ENCODE measurements around the gene ZNF697.
"Not testable (repeated sequence)": the region's sequence is repeated elsewhere in the genome, so short reads cannot be mapped to it uniquely, and the experiment has no call there.

The ZNF697 gene

GRCh38 chr1:119605686-119606085, 42.4 kb downstream of the ZNF697 start:
- Histone ChIP-seq H3K36me3 (ENCODE audit: control insufficient read depth, insufficient read depth, low read length) (no peaks in the 10 kb centered on the region), H3K9ac (ENCODE audit: low read depth, low read length) (no peak overlapping the region)

GRCh38 chr1:119605080-119605479, 43.0 kb downstream of the ZNF697 start:
- not testable (repeated sequence) for H3K36me3 ChIP-seq (ENCODE audit: control insufficient read depth, insufficient read depth, low read length); H3K9ac ChIP-seq (ENCODE audit: low read depth, low read length); H3K4me1 ChIP-seq (ENCODE audit: control insufficient read depth, insufficient read depth, low read length)

More at GRCh38 chr1:119605686-119606085, 42.4 kb downstream of the ZNF697 start:
- H3K4me3 ChIP-seq (ENCODE audit: low read depth, low read length) = no peak overlapping the region
- H3K9me3 ChIP-seq (ENCODE audit: control insufficient read depth, insufficient read depth, low read length) = no peaks in the 10 kb centered on the region
- no peaks in the 10 kb centered on the region for H3K27me3 ChIP-seq (ENCODE audit: control insufficient read depth, insufficient read depth, low read length)
- H3K4me1 ChIP-seq (ENCODE audit: control insufficient read depth, insufficient read depth, low read length) = no peaks in the 10 kb centered on the region

GRCh38 chr1:119603695-119604094, 44.4 kb downstream of the ZNF697 start:
- no peaks in the 10 kb centered on the region for H3K4me1 ChIP-seq (ENCODE audit: control insufficient read depth, insufficient read depth, low read length)
- no peak overlapping the region for H3K9ac ChIP-seq (ENCODE audit: low read depth, low read length)
- H3K4me3 ChIP-seq (ENCODE audit: low read depth, low read length) = no peak overlapping the region
- no peaks in the 10 kb centered on the region for H3K9me3 ChIP-seq (ENCODE audit: control insufficient read depth, insufficient read depth, low read length)
- no peaks in the 10 kb centered on the region for H3K27me3 ChIP-seq (ENCODE audit: control insufficient read depth, insufficient read depth, low read length)
- H3K36me3 ChIP-seq (ENCODE audit: control insufficient read depth, insufficient read depth, low read length) = no peaks in the 10 kb centered on the region

More at GRCh38 chr1:119605080-119605479, 43.0 kb downstream of the ZNF697 start:
- H3K9me3 ChIP-seq (ENCODE audit: control insufficient read depth, insufficient read depth, low read length); H3K4me3 ChIP-seq (ENCODE audit: low read depth, low read length); H3K27me3 ChIP-seq (ENCODE audit: control insufficient read depth, insufficient read depth, low read length): not testable (repeated sequence)

GRCh38 chr1:119603241-119603640, 44.8 kb downstream of the ZNF697 start:
- not testable (repeated sequence) for H3K4me3 ChIP-seq (ENCODE audit: low read depth, low read length); H3K36me3 ChIP-seq (ENCODE audit: control insufficient read depth, insufficient read depth, low read length); H3K9me3 ChIP-seq (ENCODE audit: control insufficient read depth, insufficient read depth, low read length); H3K27me3 ChIP-seq (ENCODE audit: control insufficient read depth, insufficient read depth, low read length); H3K4me1 ChIP-seq (ENCODE audit: control insufficient read depth, insufficient read depth, low read length); H3K9ac ChIP-seq (ENCODE audit: low read depth, low read length)

GRCh38 chr1:119602789-119603188, 45.3 kb downstream of the ZNF697 start:
- not testable (repeated sequence) for H3K27me3 ChIP-seq (ENCODE audit: control insufficient read depth, insufficient read depth, low read length); H3K4me3 ChIP-seq (ENCODE audit: low read depth, low read length); H3K9me3 ChIP-seq (ENCODE audit: control insufficient read depth, insufficient read depth, low read length); H3K4me1 ChIP-seq (ENCODE audit: control insufficient read depth, insufficient read depth, low read length); H3K36me3 ChIP-seq (ENCODE audit: control insufficient read depth, insufficient read depth, low read length); H3K9ac ChIP-seq (ENCODE audit: low read depth, low read length)

GRCh38 chr1:119602169-119602568, 45.9 kb downstream of the ZNF697 start:
- Histone ChIP-seq H3K9me3 (ENCODE audit: control insufficient read depth, insufficient read depth, low read length) (no peaks in the 10 kb centered on the region), H3K9ac (ENCODE audit: low read depth, low read length) (no peak overlapping the region), H3K4me1 (ENCODE audit: control insufficient read depth, insufficient read depth, low read length) (no peaks in the 10 kb centered on the region), H3K27me3 (ENCODE audit: control insufficient read depth, insufficient read depth, low read length) (no peaks in the 10 kb centered on the region), H3K36me3 (ENCODE audit: control insufficient read depth, insufficient read depth, low read length) (no peaks in the 10 kb centered on the region), H3K4me3 (ENCODE audit: low read depth, low read length) (no peak overlapping the region)

GRCh38 chr1:119600976-119601375, 47.1 kb downstream of the ZNF697 start:
- H3K27me3 ChIP-seq (ENCODE audit: control insufficient read depth, insufficient read depth, low read length) = no peaks in the 10 kb centered on the region
- no peaks in the 10 kb centered on the region for H3K36me3 ChIP-seq (ENCODE audit: control insufficient read depth, insufficient read depth, low read length)
- no peaks in the 10 kb centered on the region for H3K4me1 ChIP-seq (ENCODE audit: control insufficient read depth, insufficient read depth, low read length)
- H3K9ac ChIP-seq (ENCODE audit: low read depth, low read length) = no peak overlapping the region
- H3K9me3 ChIP-seq (ENCODE audit: control insufficient read depth, insufficient read depth, low read length) = no peaks in the 10 kb centered on the region
- H3K4me3 ChIP-seq (ENCODE audit: low read depth, low read length) = no peak overlapping the region

- Histone ChIP-seq H3K9ac (ENCODE audit: low read depth, low read length) (no peak overlapping the region), H3K4me1 (ENCODE audit: control insufficient read depth, insufficient read depth, low read length) (no peaks in the 10 kb centered on the region), H3K4me3 (ENCODE audit: low read depth, low read length) (no peak overlapping the region), H3K36me3 (ENCODE audit: control insufficient read depth, insufficient read depth, low read length) (no peaks in the 10 kb centered on the region), H3K27me3 (ENCODE audit: control insufficient read depth, insufficient read depth, low read length) (no peaks in the 10 kb centered on the region), H3K9me3 (ENCODE audit: control insufficient read depth, insufficient read depth, low read length) (no peaks in the 10 kb centered on the region)
Measured at GRCh38 chr1:119600561-119600960, 47.5 kb downstream of the ZNF697 start.

- no peaks in the 10 kb centered on the region for H3K9me3 ChIP-seq (ENCODE audit: control insufficient read depth, insufficient read depth, low read length)
- H3K4me3 ChIP-seq (ENCODE audit: low read depth, low read length) = no peak overlapping the region
- no peaks in the 10 kb centered on the region for H3K36me3 ChIP-seq (ENCODE audit: control insufficient read depth, insufficient read depth, low read length)
- no peaks in the 10 kb centered on the region for H3K4me1 ChIP-seq (ENCODE audit: control insufficient read depth, insufficient read depth, low read length)
- no peaks in the 10 kb centered on the region for H3K27me3 ChIP-seq (ENCODE audit: control insufficient read depth, insufficient read depth, low read length)
- no peak overlapping the region for H3K9ac ChIP-seq (ENCODE audit: low read depth, low read length)
Measured at GRCh38 chr1:119595606-119596005, 52.5 kb downstream of the ZNF697 start.

GRCh38 chr1:119595168-119595567, 52.9 kb downstream of the ZNF697 start:
- Histone ChIP-seq H3K4me1 (ENCODE audit: control insufficient read depth, insufficient read depth, low read length) (no peaks in the 10 kb centered on the region), H3K36me3 (ENCODE audit: control insufficient read depth, insufficient read depth, low read length) (no peaks in the 10 kb centered on the region), H3K4me3 (ENCODE audit: low read depth, low read length) (no peak overlapping the region), H3K9ac (ENCODE audit: low read depth, low read length) (no peak overlapping the region), H3K9me3 (ENCODE audit: control insufficient read depth, insufficient read depth, low read length) (no peaks in the 10 kb centered on the region), H3K27me3 (ENCODE audit: control insufficient read depth, insufficient read depth, low read length) (no peaks in the 10 kb centered on the region)

- H3K36me3 ChIP-seq (ENCODE audit: control insufficient read depth, insufficient read depth, low read length) = no peaks in the 10 kb centered on the region
- no peaks in the 10 kb centered on the region for H3K4me1 ChIP-seq (ENCODE audit: control insufficient read depth, insufficient read depth, low read length)
- no peaks in the 10 kb centered on the region for H3K27me3 ChIP-seq (ENCODE audit: control insufficient read depth, insufficient read depth, low read length)
- no peak overlapping the region for H3K4me3 ChIP-seq (ENCODE audit: low read depth, low read length)
- no peak overlapping the region for H3K9ac ChIP-seq (ENCODE audit: low read depth, low read length)
- H3K9me3 ChIP-seq (ENCODE audit: control insufficient read depth, insufficient read depth, low read length) = no peaks in the 10 kb centered on the region
Measured at GRCh38 chr1:119594376-119594775, 53.7 kb downstream of the ZNF697 start.

- H3K9ac ChIP-seq (ENCODE audit: low read depth, low read length) = no peak overlapping the region
- H3K9me3 ChIP-seq (ENCODE audit: control insufficient read depth, insufficient read depth, low read length) = no peaks in the 10 kb centered on the region
- H3K4me3 ChIP-seq (ENCODE audit: low read depth, low read length) = no peak overlapping the region
- H3K27me3 ChIP-seq (ENCODE audit: control insufficient read depth, insufficient read depth, low read length) = no peaks in the 10 kb centered on the region
- H3K4me1 ChIP-seq (ENCODE audit: control insufficient read depth, insufficient read depth, low read length) = no peaks in the 10 kb centered on the region
- no peaks in the 10 kb centered on the region for H3K36me3 ChIP-seq (ENCODE audit: control insufficient read depth, insufficient read depth, low read length)
Measured at GRCh38 chr1:119593805-119594204, 54.3 kb downstream of the ZNF697 start.

- H3K27me3 ChIP-seq (ENCODE audit: control insufficient read depth, insufficient read depth, low read length) = no peaks in the 10 kb centered on the region
- H3K4me3 ChIP-seq (ENCODE audit: low read depth, low read length) = no peak overlapping the region
- no peaks in the 10 kb centered on the region for H3K36me3 ChIP-seq (ENCODE audit: control insufficient read depth, insufficient read depth, low read length)
- H3K9ac ChIP-seq (ENCODE audit: low read depth, low read length) = no peak overlapping the region
- no peaks in the 10 kb centered on the region for H3K4me1 ChIP-seq (ENCODE audit: control insufficient read depth, insufficient read depth, low read length)
- no peaks in the 10 kb centered on the region for H3K9me3 ChIP-seq (ENCODE audit: control insufficient read depth, insufficient read depth, low read length)
Measured at GRCh38 chr1:119590393-119590792, 57.7 kb downstream of the ZNF697 start.

All from iPS-15b (cell line).